Measurements from ENCODE around the gene AKR1C3.

AKR1C3 gene

GRCh38 chr10:5142199-5142598 lies 48.0 kb downstream of the AKR1C3 start:
- no peak for DNase-seq

- DNase-seq: no peak
Observed at GRCh38 chr10:5143137-5143536, 48.9 kb downstream of the AKR1C3 start.

GRCh38 chr10:5146920-5147254 lies 52.7 kb downstream of the AKR1C3 start:
- no peak for DNase-seq

- no peak for DNase-seq
Observed at GRCh38 chr10:5147255-5147980, 53.2 kb downstream of the AKR1C3 start.

GRCh38 chr10:5147981-5148677 lies 53.9 kb downstream of the AKR1C3 start:
- no peak for DNase-seq

- DNase-seq: no peak
Observed at GRCh38 chr10:5148678-5149032, 54.4 kb downstream of the AKR1C3 start.

- no peak for DNase-seq
Observed at GRCh38 chr10:5151076-5151475, 56.9 kb downstream of the AKR1C3 start.

- DNase-seq: no peak
Observed at GRCh38 chr10:5155951-5156350, 61.7 kb downstream of the AKR1C3 start.

Measured in NCI-H2029 treated with DMSO at 0.1 percent for 48 hours (cell line).